Measurements from ENCODE around the gene MUC5AC. TPM values are rescaled to one million over a fixed set of nuclear protein-coding genes. Genes with fewer than 3 reads are reported as not detected.

Gene MUC5AC
- total RNA-seq, 1 experiment from 2014 or later: under 0.01 TPM

GRCh38 chr11:1235306-1235900 lies 77.7 kb downstream of the MUC5AC start:
- H3K27ac Mint-ChIP-seq: no peak overlapping the region
- no peaks in the 10 kb centered on the region for H3K4me1 Mint-ChIP-seq
- DNase-seq (ENCODE audit: low spot score) (no peak), ATAC-seq (no peak)
- no peaks in the 10 kb centered on the region for H3K36me3 Mint-ChIP-seq
- TF ChIP-seq USF1 (CRISPR knock-in tag; IDR thresholded peaks at IDR 0.05): no peak
- TF ChIP-seq, protein P1, sequence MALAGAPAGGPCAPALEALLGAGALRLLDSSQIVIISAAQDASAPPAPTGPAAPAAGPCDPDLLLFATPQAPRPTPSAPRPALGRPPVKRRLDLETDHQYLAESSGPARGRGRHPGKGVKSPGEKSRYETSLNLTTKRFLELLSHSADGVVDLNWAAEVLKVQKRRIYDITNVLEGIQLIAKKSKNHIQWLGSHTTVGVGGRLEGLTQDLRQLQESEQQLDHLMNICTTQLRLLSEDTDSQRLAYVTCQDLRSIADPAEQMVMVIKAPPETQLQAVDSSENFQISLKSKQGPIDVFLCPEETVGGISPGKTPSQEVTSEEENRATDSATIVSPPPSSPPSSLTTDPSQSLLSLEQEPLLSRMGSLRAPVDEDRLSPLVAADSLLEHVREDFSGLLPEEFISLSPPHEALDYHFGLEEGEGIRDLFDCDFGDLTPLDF (CRISPR knock-in tag; IDR thresholded peaks at IDR 0.05): no peak
- TF ChIP-seq GABPB1 (CRISPR knock-in tag; IDR thresholded peaks at IDR 0.05): no peak
- no peak for TF ChIP-seq ZBTB21 (CRISPR knock-in tag; IDR thresholded peaks at IDR 0.05; ENCODE audit: borderline replicate concordance)
- TF ChIP-seq, protein P2, sequence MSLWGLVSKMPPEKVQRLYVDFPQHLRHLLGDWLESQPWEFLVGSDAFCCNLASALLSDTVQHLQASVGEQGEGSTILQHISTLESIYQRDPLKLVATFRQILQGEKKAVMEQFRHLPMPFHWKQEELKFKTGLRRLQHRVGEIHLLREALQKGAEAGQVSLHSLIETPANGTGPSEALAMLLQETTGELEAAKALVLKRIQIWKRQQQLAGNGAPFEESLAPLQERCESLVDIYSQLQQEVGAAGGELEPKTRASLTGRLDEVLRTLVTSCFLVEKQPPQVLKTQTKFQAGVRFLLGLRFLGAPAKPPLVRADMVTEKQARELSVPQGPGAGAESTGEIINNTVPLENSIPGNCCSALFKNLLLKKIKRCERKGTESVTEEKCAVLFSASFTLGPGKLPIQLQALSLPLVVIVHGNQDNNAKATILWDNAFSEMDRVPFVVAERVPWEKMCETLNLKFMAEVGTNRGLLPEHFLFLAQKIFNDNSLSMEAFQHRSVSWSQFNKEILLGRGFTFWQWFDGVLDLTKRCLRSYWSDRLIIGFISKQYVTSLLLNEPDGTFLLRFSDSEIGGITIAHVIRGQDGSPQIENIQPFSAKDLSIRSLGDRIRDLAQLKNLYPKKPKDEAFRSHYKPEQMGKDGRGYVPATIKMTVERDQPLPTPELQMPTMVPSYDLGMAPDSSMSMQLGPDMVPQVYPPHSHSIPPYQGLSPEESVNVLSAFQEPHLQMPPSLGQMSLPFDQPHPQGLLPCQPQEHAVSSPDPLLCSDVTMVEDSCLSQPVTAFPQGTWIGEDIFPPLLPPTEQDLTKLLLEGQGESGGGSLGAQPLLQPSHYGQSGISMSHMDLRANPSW (CRISPR knock-in tag; conservative IDR thresholded peaks at IDR 0.05; ENCODE audit: low read depth): no peak
- no peak for TF ChIP-seq USF2 (CRISPR knock-in tag; IDR thresholded peaks at IDR 0.05)
- TF ChIP-seq ZSCAN18 (CRISPR knock-in tag; IDR thresholded peaks at IDR 0.05): no peak
- TF ChIP-seq MAX (CRISPR knock-in tag; IDR thresholded peaks at IDR 0.05): no peak
- no peak for TF ChIP-seq PRDM15 (CRISPR knock-in tag; IDR thresholded peaks at IDR 0.05)
- TF ChIP-seq, protein P3, sequence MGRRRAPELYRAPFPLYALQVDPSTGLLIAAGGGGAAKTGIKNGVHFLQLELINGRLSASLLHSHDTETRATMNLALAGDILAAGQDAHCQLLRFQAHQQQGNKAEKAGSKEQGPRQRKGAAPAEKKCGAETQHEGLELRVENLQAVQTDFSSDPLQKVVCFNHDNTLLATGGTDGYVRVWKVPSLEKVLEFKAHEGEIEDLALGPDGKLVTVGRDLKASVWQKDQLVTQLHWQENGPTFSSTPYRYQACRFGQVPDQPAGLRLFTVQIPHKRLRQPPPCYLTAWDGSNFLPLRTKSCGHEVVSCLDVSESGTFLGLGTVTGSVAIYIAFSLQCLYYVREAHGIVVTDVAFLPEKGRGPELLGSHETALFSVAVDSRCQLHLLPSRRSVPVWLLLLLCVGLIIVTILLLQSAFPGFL (CRISPR knock-in tag; IDR thresholded peaks at IDR 0.05; ENCODE audit: borderline replicate concordance): no peak
- no peak for TF ChIP-seq IRF2 (CRISPR knock-in tag; IDR thresholded peaks at IDR 0.05; ENCODE audit: borderline replicate concordance, low read depth)
- no peaks in the 10 kb centered on the region for H3K9me3 Mint-ChIP-seq
- CTCF ChIA-PET: interaction anchor here (1.2 kb wide), 1 partner anchor 9 kb away, joined by 3 read pairs; no protein-coding TSS in a partner anchor
- H3K4me3 Mint-ChIP-seq: no peak overlapping the region
- no peaks in the 10 kb centered on the region for H3K27me3 Mint-ChIP-seq (ENCODE audit: low read depth)
- POLR2A ChIA-PET: no interaction called here
